Endothelial cell of umbilical vein (primary cell): Measurements from ENCODE around the gene AKTIP. TPM values are rescaled to one million over a fixed set of nuclear protein-coding genes. Genes with fewer than 3 reads are reported as not detected.

Experiments
- BruUV-seq: library from RNA; stranded (reverse); fragments of 400-500 nt; replicated peaks from 2 replicates; lab custom pipeline; 2021; lab: Mats Ljungman, UMichigan
- CTCF ChIA-PET: fragments of 300-600, 350-600 bp; sonication (Branson Sonifier 250); formaldehyde crosslinking; loops from one replicate; lab custom pipeline; 2021; ENCODE audit warnings: antibody characterized with exemption, inconsistent platforms; lab: Charles Lee
- POLR2A ChIA-PET: fragments of 300-600, 350-600 bp; sonication (Branson Sonifier 250); formaldehyde crosslinking; loops from one replicate; lab custom pipeline; 2021; ENCODE audit warnings: antibody characterized with exemption, inconsistent platforms; lab: Charles Lee
- DNase-seq: peaks from one replicate; pipeline ENCODE4 v3.0.0-alpha.2; 2011; ENCODE audit warnings: low read depth, low spot score
- FAIRE-seq: peaks from 2 replicates; lab custom pipeline; 2011; peaks lifted over from hg19 to GRCh38; lab: Jason Lieb, UNC
- H2AFZ ChIP-seq: 2 replicates; pipeline ENCODE4 v1.6.0; 2012; ENCODE audit warnings: low read depth, low read length, control low read depth, inconsistent platforms
- H3K27ac ChIP-seq: 2 replicates; pipeline ENCODE4 v1.5.1; 2011; ENCODE audit warnings: low read depth, mild to moderate bottlenecking, control low read depth, low read length, moderate library complexity; ENCODE audit not compliant: insufficient read depth
- H3K27me3 ChIP-seq, 2 experiments: 2 replicates each; pipeline versions ENCODE4 v1.6.0 to v1.6.1; 2011; ENCODE audit warnings: low read length in 2 of 2, mixed read lengths in 1 of 2; ENCODE audit not compliant: control insufficient read depth in 2 of 2, insufficient read depth in 2 of 2
- H3K36me3 ChIP-seq, 2 experiments: 2 replicates in 1 of 2; 3 replicates in 1 of 2; pipeline ENCODE4 v1.5.1; 2011; ENCODE audit warnings: low read length in 2 of 2, mild to moderate bottlenecking in 1 of 2, moderate library complexity in 1 of 2; ENCODE audit not compliant: control insufficient read depth in 2 of 2, insufficient read depth in 2 of 2; ENCODE audit errors: extremely low read depth in 1 of 2
- H3K4me1 ChIP-seq: 3 replicates; pipeline ENCODE4 v1.5.1; 2011; ENCODE audit warnings: mild to moderate bottlenecking, low read length; ENCODE audit not compliant: control insufficient read depth, insufficient read depth; ENCODE audit errors: extremely low read depth
- H3K4me2 ChIP-seq: 2 replicates; pipeline ENCODE4 v1.6.1; 2011; ENCODE audit warnings: low read length, control low read depth, mixed read lengths; ENCODE audit not compliant: insufficient read depth
- H3K4me3 ChIP-seq, 3 experiments: fragments of 200-600 bp in 1 of 3; sonication (generic), shearing (Covaris generic) in 1 of 3; replicated peaks in 1 of 3; 2 replicates each; pipeline ENCODE4 v1.5.1; 2011 to 2016; ENCODE audit warnings: control low read depth in 3 of 3, low read length in 3 of 3, mild to moderate bottlenecking in 2 of 3, inconsistent platforms in 1 of 3, low read depth in 1 of 3, moderate library complexity in 1 of 3; ENCODE audit not compliant: insufficient read depth in 1 of 3
- H3K79me2 ChIP-seq: 2 replicates; pipeline ENCODE4 v1.6.0; 2012; ENCODE audit warnings: low read length, inconsistent platforms; ENCODE audit not compliant: control insufficient read depth, insufficient read depth
- H3K9ac ChIP-seq: replicated peaks from 2 replicates; pipeline ENCODE3; 2011; ENCODE audit warnings: low read length, control low read depth; ENCODE audit not compliant: insufficient read depth; ENCODE audit errors: extremely low read depth
- H3K9me1 ChIP-seq: replicated peaks from 3 replicates; pipeline ENCODE4 v1.6.0; 2011; ENCODE audit warnings: mild to moderate bottlenecking, low read length; ENCODE audit not compliant: control insufficient read depth, insufficient read depth; ENCODE audit errors: extremely low read depth
- H3K9me3 ChIP-seq: replicated peaks from 2 replicates; pipeline ENCODE4 v1.5.1; 2012; ENCODE audit warnings: low read length, inconsistent platforms; ENCODE audit not compliant: control insufficient read depth, insufficient read depth
- H4K20me1 ChIP-seq: replicated peaks from 2 replicates; pipeline ENCODE3; 2011; ENCODE audit warnings: mild to moderate bottlenecking, low read length; ENCODE audit not compliant: control insufficient read depth, insufficient read depth; ENCODE audit errors: extremely low read depth
- EZH2 ChIP-seq: IDR thresholded peaks from 2 replicates; pipeline ENCODE4 v1.6.1; 2012; ENCODE audit warnings: borderline replicate concordance, low read depth, mild to moderate bottlenecking, moderate library complexity, low read length, inconsistent platforms; ENCODE audit not compliant: severe bottlenecking
- FOS ChIP-seq: IDR thresholded peaks from 2 replicates; pipeline ENCODE4 v1.6.1; 2011; ENCODE audit warnings: mild to moderate bottlenecking, low read length, moderate library complexity, borderline replicate concordance; ENCODE audit not compliant: insufficient read depth
- GATA2 ChIP-seq: IDR thresholded peaks from 2 replicates; pipeline ENCODE4 v1.7.0; 2011; ENCODE audit warnings: low read depth, mild to moderate bottlenecking, moderate library complexity, mixed read lengths, low read length; ENCODE audit not compliant: insufficient read length, insufficient read depth
- JUN ChIP-seq: IDR thresholded peaks from 2 replicates; pipeline ENCODE4 v1.6.1; 2011; ENCODE audit warnings: borderline replicate concordance, low read depth; ENCODE audit not compliant: insufficient read length, insufficient read depth
- MYC ChIP-seq: IDR thresholded peaks from one replicate; pipeline ENCODE4 v1.6.1; 2011; ENCODE audit warnings: mild to moderate bottlenecking, low read depth, low read length
- POLR2A ChIP-seq: IDR thresholded peaks from 2 replicates; pipeline ENCODE4 v1.6.1; 2012; ENCODE audit warnings: low read depth, mild to moderate bottlenecking, control low read depth, low read length
- POLR2AphosphoS5 ChIP-seq: IDR thresholded peaks from 2 replicates; pipeline ENCODE4 v1.6.1; 2012; ENCODE audit warnings: low read depth, mild to moderate bottlenecking, control low read depth, low read length, moderate library complexity; ENCODE audit not compliant: insufficient read depth
- dilution Hi-C: fragments of 300-500 bp; cut with MboI; formaldehyde crosslinking; loops from one replicate; pipeline ENCODE4 v1.15.0; 2019; ENCODE audit warnings: low sequenced_read_pairs; ENCODE audit not compliant: extremely low pct_ligation_motif_present
- intact Hi-C: fragments of 100-400 bp; cut with micrococcal nuclease; formaldehyde crosslinking; loops from one replicate; pipeline ENCODE4 v1.10.0; 2022
- polyA plus RNA-seq, 4 experiments: library from polyadenylated mRNA; depleted of rRNA in 3 of 4; stranded (reverse) in 3 of 4; unstranded in 1 of 4; fragments of >200 nt; gene quantifications; 2 replicates each; pipeline versions ENCODE4 v1.2.1 to v1.2.3, GENCODE V29; 2011 to 2012; ENCODE audit warnings: missing spikeins in 1 of 4
- total RNA-seq: library from RNA; stranded (reverse); gene quantifications from 2 replicates; pipeline ENCODE4 v1.2.3, GENCODE V29; 2021
- TF ChIP-seq, protein P1 (sequence below): IDR thresholded peaks from 2 replicates; pipeline ENCODE4 v1.6.1; 2011; ENCODE audit not compliant: insufficient read depth, insufficient read length
- TF ChIP-seq, protein P2 (sequence below), 2 donors: IDR thresholded peaks; 1 replicate in 1 of 2; 2 replicates in 1 of 2; pipeline ENCODE4 v1.5.1; 2011; ENCODE audit warnings: low read length in 2 of 2, mild to moderate bottlenecking in 2 of 2, moderate library complexity in 2 of 2, control low read depth in 1 of 2, inconsistent platforms in 1 of 2, low read depth in 1 of 2; ENCODE audit not compliant: insufficient read depth in 1 of 2; ENCODE audit errors: extremely low read depth in 1 of 2

AKTIP gene
- total and polyA plus RNA-seq, 2 donors (not counting 3 experiments of a cell fraction or from before 2014, with no cell fraction given): 25.1 to 32.7 TPM

DNA sequence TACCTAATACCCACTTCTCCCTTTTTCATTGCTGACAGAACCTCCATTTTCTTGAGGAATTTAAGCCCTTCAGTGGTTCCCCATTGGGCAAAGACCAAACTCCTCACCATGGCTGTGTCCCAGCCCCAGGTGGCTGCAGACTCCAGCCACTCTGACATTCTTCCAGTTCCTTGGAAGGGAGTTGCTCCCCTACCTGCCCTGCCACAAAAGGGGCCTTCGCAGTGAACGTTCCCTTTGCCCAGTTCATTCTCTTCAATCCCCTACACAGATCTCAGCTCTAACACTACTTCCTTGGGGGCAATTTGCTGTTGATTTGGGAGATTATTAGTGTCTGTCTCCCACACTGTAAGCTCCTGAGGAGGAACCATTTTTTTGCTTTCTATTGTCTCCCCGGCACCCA lies 3.2 kb upstream of the AKTIP start:
- H3K36me3 ChIP-seq: no peaks in the 10 kb centered on the region
- H3K79me2 ChIP-seq: peaks cover 3% of the 10 kb centered on the region
- dilution Hi-C loops (no loop called here), intact Hi-C loops (loop anchor here (10.0 kb wide), 1 partner anchor 451 kb away; the partner anchor contains the start of genes CHD9 and CHD9NB)
- H3K27ac ChIP-seq: no peak overlapping the region
- H3K9ac ChIP-seq: no peak overlapping the region
- no peak overlapping the region for H2AFZ ChIP-seq
- no peak overlapping the region for H3K4me3 ChIP-seq
- no peak for FAIRE-seq
- no peak for DNase-seq
- BruUV-seq: no TSS peak
- H3K9me1 ChIP-seq: no peaks in the 10 kb centered on the region
- no peak overlapping the region for H3K4me2 ChIP-seq
- CTCF ChIA-PET: no interaction called here
- no peaks in the 10 kb centered on the region for H3K27me3 ChIP-seq
- no peaks in the 10 kb centered on the region for H3K9me3 ChIP-seq
- no peaks in the 10 kb centered on the region for H4K20me1 ChIP-seq
- TF ChIP-seq, protein P1, sequence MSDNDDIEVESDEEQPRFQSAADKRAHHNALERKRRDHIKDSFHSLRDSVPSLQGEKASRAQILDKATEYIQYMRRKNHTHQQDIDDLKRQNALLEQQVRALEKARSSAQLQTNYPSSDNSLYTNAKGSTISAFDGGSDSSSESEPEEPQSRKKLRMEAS: no peak
- no peak for TF ChIP-seq FOS
- TF ChIP-seq GATA2: no peak
- no peak for TF ChIP-seq EZH2
- TF ChIP-seq POLR2AphosphoS5: no peak
- no peak for TF ChIP-seq POLR2A
- TF ChIP-seq, protein P2, sequence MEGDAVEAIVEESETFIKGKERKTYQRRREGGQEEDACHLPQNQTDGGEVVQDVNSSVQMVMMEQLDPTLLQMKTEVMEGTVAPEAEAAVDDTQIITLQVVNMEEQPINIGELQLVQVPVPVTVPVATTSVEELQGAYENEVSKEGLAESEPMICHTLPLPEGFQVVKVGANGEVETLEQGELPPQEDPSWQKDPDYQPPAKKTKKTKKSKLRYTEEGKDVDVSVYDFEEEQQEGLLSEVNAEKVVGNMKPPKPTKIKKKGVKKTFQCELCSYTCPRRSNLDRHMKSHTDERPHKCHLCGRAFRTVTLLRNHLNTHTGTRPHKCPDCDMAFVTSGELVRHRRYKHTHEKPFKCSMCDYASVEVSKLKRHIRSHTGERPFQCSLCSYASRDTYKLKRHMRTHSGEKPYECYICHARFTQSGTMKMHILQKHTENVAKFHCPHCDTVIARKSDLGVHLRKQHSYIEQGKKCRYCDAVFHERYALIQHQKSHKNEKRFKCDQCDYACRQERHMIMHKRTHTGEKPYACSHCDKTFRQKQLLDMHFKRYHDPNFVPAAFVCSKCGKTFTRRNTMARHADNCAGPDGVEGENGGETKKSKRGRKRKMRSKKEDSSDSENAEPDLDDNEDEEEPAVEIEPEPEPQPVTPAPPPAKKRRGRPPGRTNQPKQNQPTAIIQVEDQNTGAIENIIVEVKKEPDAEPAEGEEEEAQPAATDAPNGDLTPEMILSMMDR (IDR thresholded peaks at IDR 0.05; ENCODE audit: extremely low read depth in 1 of 2, insufficient read depth in 1 of 2, low read depth in 1 of 2, low read length in 2 of 2): no peak
- TF ChIP-seq MYC: no peak
- TF ChIP-seq JUN: no peak
- POLR2A ChIA-PET: no interaction called here
- peaks cover 36% of the 10 kb centered on the region for H3K4me1 ChIP-seq
